GM19324 (cell line): ENCODE measurements around the gene PLD1.
"Not testable (repeated sequence)": the region's sequence is repeated elsewhere in the genome, so short reads cannot be mapped to it uniquely, and the experiment has no call there.

Source experiments
- ATAC-seq: cut with Tn5 transposase; IDR thresholded peaks from one replicate; pipeline ENCODE4 v1.9.1; 2021; ENCODE audit warnings: mild to moderate bottlenecking, moderate library complexity; ENCODE audit not compliant: unreplicated experiment, low FRiP score

The PLD1 gene

GRCh38 chr3:171821044-171821443 is 10.8 kb upstream of the PLD1 start:
- ATAC-seq: no peak

DNA sequence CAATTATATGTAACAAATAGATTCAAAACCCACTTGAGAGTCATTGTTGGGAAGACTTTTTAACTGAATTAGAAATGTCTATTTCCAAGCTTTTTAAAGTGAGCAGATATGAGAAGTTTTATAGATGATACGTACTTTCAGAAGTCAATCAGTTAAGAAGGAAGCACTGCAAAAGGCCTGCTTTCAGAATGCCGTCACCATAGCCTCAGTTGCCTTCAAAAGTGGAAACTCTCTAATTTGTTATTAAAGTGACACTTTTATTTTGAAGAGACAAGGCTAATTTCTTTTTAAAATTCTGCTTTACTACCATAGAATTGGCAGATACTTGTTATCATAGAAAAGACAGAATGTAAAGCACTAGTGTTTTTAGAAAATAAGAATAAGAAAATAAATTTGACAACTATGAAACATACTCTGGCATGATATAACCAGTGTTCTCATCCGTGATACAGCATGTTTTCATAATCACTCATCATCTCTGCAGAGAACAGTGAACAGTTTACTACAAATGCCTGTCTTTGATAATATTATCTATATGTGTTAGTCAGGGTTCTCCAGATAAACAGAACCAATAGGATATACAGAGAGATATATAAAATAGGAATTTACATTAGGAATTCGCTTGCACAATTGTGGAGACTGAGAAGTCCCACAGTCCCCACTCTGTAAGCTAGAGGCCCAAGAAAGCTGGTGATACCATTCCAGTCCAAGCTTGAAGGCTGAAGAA is 7.0 kb upstream of the PLD1 start:
- no peak for ATAC-seq

DNA sequence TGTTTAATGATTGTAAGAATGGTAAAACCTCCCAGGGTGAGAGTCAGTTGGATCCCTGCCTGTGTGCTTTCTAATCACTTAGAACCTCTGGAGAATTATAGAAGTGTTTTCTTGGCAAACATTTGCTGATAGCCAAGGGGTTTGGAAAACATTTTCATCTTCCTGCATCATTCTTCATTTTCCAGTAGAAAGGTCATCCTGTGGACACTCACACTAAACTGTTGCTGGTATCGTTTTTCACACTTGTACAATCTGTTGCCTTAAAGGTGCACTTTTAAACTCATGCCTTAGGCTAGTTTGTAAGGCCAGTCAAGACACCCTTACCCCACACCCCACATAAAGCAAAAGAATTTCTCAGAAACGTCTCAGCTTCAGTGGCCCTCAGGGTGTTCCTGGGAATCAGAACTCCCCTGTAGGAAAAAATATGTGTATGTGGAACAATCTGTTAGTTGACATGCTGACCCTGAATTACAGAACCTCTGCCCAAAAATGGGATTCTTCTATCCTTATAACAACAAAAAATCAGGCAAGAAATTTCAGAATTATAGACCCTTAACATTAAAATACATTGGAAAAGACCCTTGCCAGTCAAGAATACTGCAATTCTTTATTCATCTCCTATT is 5.8 kb upstream of the PLD1 start:
- ATAC-seq: no peak

GRCh38 chr3:171814662-171815061 is 4.4 kb upstream of the PLD1 start:
- ATAC-seq: not testable (repeated sequence)

- ATAC-seq: no peak
Measured at GRCh38 chr3:171813897-171814460, 3.7 kb upstream of the PLD1 start.

DNA sequence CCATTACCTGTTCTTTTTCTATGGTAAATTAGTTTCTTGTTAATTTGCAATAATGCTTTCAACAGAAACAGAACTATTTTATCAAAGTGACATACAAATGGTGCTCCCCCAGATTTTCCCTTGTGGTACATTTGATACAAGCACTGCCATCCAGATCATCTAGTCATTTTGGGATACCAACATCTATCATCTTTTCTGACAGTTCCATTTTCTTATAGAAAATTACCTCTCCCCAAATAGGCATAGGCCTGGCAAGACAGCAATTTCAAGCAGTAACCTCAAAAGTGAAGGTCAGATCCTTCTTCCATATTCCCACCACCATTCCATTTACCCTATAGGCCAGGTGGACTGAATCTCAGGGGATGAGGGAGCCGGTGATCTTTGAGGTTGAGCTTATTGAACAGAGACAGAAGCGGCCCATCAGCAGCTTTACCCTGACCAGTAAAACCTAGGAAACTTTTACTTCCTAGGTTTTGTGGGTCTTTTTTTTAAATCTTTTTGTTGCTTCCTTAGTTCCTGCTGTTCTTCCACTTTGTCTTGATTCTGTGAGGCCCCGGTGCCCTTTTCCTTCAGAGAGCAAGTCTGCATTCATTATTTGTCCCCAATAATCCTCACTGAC is 3.1 kb upstream of the PLD1 start:
- ATAC-seq: no peak

DNA sequence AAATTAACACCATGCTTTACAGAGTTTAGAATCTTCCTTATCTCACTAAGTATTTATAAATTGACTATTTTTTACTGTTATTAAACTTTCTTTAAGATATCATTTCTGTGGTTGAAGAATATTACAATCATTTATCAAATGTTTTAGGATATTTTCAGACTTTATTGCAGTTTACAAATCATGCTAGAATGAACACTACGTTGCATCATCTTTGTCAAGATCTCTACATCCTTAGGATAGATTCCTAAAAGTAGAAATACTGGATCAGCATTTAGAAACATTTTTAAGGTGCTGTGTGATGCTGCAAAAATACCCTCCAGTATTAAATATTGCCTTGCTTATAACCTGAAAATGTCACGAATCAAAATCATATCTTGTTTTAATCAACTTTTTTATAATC is 2.5 kb upstream of the PLD1 start:
- ATAC-seq: no peak

GRCh38 chr3:171811913-171812335 is 1.6 kb upstream of the PLD1 start:
- no peak for ATAC-seq

- no peak for ATAC-seq
Measured at GRCh38 chr3:171811295-171811912, 1.1 kb upstream of the PLD1 start.

DNA sequence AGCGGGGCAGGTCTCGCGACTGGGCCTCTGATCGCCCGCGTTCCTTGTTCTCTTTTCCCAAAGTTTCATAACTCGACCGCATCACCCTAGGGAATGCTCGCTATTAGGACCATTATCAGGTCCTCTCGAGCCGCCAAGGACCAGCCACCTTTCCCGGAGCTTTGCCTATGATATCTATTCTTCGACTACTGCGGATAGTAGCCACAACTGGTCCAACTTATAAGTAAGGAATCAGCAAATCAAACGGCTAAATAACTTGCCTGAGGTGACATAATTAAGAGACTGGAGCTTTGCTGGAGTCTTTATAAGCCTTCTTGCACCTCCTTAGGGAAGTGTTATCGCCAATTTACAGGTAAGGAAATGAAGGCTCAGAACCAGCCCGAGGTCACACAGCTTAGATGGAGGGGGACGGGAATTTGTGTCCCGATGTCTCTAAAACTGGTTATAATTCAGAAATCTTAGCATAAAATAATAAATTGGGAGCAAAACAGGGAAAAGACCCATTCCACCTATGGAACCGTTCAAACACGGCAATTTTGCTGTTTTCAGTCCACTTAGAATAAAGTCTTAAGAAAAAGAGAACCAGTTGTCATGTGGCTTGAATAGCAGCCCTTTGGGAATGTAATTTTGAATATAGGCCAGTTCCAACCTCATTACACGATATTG is 479 bp upstream of the PLD1 start:
- no peak for ATAC-seq

DNA sequence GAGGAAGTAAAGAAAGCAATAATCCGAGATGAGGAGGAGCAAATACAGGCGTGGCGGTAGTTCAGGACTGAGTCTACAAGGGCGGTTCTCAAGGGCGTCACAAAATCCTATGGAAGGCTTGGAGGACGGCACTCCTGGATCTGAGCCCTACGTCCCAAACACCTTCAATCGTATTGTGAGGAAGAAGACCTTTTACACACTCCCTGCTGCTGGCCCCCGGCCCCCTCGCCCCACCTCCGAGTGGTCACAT is 747 bp downstream of the PLD1 start:
- peak; percentile 37 for ATAC-seq

GRCh38 chr3:171807806-171808205 is 2.5 kb downstream of the PLD1 start:
- ATAC-seq: no peak

DNA sequence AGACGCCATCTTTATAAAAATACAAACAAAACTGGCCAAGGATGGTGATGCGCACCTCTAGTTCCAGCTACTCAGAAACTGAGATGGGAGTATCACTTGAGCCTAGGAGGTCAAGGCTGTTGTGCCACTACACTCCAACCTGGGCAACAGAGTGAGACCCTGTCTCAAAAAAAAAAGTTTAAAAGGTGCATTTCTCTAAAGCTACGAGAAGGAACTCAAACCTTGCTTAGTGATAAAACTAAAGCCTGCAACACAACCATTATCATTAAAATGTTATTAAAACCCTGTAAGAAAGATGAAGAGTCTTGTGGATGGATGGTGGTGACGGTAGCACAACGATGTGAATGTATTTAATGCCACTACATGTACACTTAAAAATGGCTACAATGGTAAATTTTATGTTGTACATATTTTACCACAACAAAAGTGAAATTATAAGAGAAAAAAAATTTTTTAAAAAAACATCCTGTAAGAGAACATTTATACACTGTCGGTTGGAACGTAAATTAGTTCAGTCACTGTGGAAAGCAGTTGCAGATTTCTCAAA is 3.1 kb downstream of the PLD1 start:
- ATAC-seq: no peak

GRCh38 chr3:171806200-171807128 is 3.8 kb downstream of the PLD1 start:
- ATAC-seq: no peak

DNA sequence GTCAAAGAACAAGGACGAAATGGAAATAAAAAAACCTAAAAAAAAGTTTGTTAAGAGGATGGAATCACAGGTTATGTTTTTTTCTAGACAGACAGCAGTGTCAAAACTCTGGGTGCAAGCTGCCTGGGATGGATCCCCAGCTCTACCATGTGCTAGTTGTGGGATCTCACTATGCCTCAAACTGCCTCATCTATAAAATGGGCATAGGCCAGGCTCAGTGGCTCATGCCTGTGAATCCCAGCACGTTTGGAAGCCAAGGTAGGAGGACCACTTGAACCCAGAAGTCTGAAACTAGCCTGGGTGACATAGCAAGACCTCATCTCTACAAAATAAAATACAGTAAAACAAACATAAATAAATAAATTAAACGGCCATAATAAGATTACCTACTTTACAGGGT is 4.6 kb downstream of the PLD1 start:
- ATAC-seq: no peak

GRCh38 chr3:171804618-171805389 is 5.5 kb downstream of the PLD1 start:
- no peak for ATAC-seq

DNA sequence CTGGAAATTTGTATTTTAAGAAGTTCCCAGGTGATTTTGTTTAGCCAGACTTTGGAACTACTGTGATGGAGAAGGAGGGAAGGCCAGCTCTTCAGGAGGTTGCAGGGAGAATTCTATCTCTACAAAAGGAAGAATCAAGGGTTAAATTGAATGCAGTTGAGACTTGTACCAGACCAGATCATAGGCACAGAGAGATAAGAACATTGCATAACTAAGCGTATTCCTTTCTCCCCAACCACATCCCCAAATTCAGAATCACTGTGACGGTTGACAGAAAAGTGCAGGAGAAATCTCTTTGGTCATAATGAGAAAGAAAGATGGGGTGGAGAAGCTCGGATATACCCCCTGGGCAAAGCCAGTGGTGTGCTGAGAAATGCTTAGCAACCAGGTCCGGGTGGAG is 7.2 kb downstream of the PLD1 start:
- no peak for ATAC-seq

- ATAC-seq: peak; percentile 48
Measured at GRCh38 chr3:171802590-171802956, 7.7 kb downstream of the PLD1 start.
